Sigmoid colon (tissue), 3 donors: ENCODE measurements around the gene MACROD2.

Source experiments
- POLR2A ChIP-seq, 2 donors: fragments of 450-650 bp; IDR thresholded peaks; one replicate each; pipeline ENCODE4 v1.6.1; 2016; ENCODE audit warnings: antibody characterized with exemption in 2 of 2, mild to moderate bottlenecking in 2 of 2, moderate library complexity in 2 of 2
- TF ChIP-seq, protein P1 (sequence below), 4 experiments: fragments of 450-650 bp in 3 of 4; fragments of 200-600 bp in 1 of 4; IDR thresholded peaks; one replicate each; pipeline ENCODE4 v1.5.1; 2016 to 2019; ENCODE audit warnings: antibody characterized with exemption in 4 of 4, mild to moderate bottlenecking in 3 of 4, moderate library complexity in 2 of 4

DNA sequence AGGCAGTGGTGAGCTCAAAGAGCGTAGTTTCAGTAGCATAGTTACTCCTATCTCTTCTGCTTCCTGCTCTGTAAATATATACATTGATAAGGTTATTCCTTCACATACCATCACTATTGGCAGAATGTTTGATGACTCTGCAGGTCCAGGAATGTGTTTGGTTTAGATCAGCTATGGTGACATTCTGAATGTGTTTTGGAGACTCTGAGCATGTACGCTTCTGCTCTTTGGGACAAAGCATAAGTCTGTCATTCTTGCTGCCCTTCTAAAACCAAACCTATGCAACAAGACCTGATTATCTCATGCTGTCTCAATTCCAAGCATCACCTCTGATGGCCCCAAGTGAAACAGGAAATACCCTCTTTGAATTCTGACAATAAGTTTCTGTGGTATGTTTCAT lies 1503.6 kb downstream of the MACROD2 start:
- TF ChIP-seq, protein P1, sequence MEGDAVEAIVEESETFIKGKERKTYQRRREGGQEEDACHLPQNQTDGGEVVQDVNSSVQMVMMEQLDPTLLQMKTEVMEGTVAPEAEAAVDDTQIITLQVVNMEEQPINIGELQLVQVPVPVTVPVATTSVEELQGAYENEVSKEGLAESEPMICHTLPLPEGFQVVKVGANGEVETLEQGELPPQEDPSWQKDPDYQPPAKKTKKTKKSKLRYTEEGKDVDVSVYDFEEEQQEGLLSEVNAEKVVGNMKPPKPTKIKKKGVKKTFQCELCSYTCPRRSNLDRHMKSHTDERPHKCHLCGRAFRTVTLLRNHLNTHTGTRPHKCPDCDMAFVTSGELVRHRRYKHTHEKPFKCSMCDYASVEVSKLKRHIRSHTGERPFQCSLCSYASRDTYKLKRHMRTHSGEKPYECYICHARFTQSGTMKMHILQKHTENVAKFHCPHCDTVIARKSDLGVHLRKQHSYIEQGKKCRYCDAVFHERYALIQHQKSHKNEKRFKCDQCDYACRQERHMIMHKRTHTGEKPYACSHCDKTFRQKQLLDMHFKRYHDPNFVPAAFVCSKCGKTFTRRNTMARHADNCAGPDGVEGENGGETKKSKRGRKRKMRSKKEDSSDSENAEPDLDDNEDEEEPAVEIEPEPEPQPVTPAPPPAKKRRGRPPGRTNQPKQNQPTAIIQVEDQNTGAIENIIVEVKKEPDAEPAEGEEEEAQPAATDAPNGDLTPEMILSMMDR (IDR thresholded peaks at IDR 0.05): no peak
- TF ChIP-seq POLR2A (IDR thresholded peaks at IDR 0.05): no peak
